ENCODE data around the gene GNG4.

The GNG4 gene

DNA sequence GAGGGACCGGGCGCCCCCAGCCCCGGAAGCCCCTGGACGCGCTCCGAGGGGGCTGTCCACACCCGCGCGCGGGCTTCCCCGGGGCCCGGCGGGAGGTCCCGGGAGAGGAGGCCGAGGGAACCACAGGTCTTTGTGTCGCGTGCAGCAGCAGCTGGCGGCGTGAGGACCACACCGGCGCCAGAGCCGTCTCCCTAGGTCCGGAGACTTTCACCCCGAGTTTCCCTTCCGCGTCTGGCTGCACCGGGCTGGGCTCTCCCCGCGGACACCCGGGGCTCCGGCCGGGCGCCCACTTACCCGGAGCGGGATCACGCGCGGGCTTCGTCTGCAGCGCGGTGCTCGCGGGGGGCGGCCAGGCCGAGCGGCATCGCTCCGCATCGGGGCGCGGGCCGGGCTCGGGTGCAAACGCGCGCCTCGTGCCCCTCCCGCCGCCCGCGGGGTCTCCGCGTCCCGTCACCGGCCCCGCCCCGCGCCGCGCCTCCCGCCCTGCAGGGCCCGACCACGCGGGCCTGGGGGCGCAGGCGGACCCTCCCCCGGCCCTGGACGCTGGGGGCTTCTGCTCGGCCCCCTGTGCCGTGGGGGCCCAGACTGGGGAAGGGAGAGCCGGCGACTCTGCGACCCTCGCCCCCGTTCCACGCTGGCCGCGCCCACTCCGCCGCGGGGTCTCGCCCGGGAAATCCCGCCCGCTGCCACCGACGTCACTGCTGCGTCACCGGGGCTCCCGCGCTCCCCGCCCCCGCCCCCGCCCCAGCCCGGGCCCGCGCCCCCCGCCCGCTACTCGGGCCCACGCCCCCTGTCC is at the start of gene GNG4:
TSS of gene GNG4 (minus strand) at position 417 of the 796 bp plus-strand sequence. CDS start 65,946 bp downstream, outside the sequence.
- DNase-seq: peak; percentile 76

DNA sequence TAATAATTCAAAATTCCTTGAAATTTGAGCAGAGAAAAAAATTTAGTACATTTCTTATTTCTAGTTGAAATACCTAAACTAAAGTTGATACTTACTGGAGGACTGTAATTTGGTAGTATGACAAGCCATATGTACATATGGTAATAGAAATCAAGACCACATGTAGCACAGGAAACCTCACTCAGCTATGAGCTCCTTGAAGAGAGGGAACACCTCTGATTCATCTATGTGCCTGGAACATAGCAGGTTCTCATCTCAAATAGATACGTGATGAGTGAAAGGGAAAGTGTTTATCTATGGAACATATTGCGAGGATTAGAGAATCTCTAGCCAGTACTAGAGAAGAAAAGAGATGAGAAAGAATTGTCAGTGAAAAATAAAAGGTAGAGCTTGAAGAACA is 47.9 kb upstream of the GNG4 start:
- DNase-seq: no peak

DNA sequence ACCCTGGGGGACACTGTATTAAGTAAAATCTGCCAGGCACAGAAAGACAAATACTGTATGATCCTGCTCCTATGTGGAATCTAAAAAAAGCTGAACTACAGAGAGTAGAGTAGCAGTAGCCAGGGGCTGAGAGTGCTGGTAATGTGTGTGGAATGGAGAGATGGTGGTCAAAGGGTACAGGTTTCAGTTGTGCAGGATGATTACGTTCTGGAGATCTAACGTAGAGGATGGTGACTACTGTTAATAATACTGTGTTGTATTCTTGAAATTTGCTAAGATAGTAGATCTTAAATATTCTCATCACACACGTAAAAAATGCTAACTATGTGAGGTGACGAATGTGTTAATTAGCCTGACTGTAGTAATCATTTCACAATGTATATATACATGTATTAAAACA is 39.8 kb upstream of the GNG4 start:
- no peak for DNase-seq

DNA sequence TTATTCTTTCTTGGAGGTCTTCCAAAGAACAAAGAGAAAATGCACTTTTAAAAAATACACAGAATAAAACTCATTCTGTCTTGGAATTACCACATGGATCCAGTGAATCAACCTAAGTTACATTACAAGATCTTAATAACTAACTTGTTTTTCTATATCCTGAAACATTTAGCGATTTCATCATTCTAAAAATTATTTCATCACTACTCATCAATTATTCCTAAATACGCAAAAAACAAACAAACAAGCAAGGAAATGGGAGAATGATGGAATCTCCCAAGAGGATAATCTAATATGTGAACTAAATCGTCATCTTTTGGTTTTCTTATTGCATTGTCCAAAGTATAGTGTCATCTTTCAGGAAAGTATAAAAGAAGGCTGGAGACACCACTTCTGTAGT is 38.5 kb upstream of the GNG4 start:
- DNase-seq: no peak

DNA sequence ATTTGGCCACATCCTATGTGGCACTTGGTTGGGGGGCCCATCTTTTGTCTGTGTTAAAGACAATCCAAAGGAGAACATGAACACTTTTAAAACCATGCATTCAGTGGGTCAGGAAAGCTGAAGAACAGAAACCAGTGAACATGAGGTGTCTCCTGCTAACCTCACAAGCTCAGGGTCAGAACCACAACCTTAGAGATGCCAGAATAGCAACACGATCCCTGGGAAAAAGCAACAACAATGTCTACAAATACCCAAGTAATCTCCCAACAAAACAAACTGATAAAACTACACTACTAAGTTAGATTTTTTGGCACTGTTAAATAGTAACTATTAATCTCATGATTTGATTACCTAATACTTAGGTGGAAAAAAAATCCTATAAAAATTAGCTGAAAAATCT is 34.1 kb upstream of the GNG4 start:
- DNase-seq: no peak

DNA sequence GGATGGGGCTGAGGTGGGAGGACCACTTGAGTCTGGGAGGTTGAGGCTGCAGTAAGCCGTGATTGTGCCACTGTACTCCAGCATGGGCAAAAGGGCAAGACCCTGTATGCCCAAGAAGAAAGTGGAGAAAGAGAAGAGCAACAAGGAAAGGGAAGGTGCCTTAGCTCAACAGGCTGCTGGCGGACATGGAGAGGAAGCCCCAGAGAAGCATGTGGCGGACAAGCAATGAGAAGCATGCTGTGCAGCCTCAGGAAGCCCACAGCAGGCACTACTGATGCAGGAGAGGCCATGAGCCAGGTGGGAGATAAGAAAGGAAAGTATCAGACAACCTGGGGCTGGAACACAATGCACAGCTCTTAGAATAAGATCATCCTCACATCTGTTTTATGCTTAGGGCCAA is 32.6 kb upstream of the GNG4 start:
- DNase-seq: no peak

DNA sequence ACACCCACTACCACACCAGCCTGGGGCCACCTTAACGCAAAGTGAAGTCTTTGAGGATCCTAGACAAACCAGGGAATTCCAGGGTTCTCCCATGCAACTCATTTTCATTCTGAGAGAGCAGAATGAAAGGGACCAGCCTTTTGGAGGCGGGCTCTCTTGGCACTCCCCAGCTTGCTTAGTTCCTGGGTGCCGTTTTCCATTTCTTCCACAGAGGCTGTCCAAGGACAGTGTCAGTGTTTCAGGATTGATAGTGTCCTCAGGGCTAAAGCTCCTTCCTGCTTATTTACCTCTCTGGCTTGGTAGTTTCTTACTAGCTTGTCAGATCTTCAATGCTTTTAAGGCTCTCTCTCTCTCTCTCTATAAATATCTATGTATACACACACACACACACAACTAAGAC is 30.1 kb upstream of the GNG4 start:
- no peak for DNase-seq

DNA sequence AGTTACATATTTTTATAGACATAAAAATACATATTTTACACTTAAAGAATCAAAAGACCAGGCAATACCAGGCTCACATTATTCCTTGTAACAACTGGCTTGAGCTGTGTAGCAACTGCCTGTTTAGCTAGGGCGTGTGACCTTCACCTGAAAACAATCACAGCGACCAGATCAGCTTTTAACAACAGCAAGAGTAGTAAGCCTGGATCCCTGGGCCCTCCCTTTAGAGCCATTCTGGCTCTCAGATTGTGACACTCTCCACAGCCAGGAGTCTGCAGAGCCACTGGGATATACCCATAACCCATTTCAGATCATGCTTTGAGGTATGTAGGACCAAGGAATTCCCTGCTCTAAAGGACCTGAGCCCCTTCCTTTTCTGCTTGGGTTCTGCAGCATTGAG is 29.4 kb upstream of the GNG4 start:
- no peak for DNase-seq

DNA sequence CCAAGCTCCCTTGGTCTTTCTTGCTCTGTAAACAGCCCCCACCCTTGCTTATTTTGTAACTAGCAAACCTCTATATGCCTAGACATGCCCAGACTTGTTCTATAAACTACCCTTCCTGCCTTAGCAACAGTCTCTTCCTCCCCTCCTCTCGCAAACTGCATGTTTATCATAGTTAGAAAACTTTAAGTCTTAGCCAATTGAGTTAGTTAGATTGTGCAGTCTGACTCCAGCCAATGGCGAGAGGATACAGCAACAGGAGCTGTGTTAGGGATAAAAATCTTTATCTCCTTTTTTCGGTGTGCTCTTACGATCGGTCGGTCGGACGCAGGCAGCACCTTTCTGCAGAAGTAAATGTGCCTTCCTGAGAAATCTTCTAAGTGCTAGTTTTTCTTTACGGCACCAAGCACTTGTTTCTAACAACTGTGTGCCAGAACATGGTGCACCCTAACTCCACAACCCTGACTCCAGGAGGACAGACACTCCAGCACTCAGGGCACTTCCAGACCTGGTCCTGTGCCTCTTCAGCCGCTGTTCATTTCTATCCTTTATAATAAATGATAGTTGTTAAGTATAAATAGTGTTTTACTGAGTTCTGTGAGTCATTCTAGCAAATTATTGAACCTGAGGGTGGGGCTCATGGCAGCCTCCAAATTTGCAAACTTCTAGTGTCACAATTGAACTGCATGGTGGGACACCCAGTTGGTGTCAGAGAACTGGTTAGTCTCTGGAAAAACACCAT is 25.7 kb upstream of the GNG4 start:
- no peak for DNase-seq

DNA sequence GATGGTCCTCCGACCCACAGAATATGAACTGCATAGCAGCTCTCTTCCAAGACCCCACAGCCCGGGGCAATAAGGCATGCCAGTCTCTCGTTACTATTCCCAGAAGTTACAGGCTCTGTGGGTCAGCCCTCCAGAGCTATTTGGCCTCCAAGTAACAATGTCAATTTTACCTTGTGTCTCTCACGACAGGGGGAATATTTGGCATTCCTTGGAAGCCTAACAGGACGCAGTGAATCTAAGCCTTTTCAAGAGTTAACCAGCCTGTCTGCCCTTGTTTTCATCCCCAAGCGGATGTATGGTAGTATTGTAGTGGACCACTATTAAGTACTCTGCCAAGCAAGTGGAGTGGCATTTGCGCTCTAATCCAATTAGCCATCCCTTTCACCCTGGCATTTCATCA is 24.4 kb upstream of the GNG4 start:
- DNase-seq: no peak

DNA sequence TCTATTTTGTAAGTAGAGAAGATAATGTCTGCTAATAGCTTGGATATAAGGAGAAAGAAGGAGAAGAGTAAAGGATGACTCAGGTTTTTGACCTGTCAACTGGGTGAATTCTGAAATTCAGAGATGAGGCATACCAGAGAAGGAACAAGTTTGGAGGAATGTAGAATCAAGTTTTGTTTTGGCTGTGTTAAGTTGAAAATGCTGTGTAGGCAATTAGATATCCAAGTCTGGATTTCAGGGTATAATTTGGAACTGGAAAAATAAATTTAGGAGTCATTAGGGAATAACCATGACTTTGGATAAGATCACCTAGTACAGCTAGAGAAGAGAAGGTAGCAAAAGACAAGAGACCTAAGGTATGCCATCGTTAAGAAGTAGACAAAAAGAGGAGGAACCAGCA is 22.4 kb upstream of the GNG4 start:
- DNase-seq: no peak

DNA sequence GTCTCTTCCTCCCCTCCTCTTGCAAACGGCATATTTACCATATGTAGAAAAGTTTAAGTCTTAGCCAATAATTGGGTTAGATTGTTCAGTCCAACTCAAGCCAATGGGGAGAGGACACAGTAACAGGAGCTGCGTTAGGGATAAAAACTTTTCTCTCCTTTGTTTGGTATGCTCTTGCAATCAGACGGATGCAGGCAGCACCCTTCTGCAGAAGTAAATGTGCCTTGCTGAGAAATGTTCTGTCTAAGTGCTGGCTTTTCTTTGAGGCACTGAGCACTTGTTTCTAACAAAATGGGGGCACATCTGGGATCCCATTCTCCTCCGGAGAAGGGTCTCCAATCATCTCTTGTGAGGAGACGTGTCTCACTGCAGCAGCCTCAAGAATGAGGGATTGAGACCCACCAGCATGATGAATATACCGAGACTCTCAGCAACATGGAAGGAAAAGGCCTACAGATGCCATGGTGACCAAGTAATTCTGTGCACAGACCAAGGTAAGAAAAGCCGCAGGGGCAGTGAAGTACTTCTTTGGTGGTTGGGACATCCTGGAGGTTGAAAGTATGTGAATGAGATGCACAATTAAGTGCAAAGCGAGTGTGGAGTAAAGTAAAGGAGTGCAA is 20.7 kb upstream of the GNG4 start:
- no peak for DNase-seq

DNA sequence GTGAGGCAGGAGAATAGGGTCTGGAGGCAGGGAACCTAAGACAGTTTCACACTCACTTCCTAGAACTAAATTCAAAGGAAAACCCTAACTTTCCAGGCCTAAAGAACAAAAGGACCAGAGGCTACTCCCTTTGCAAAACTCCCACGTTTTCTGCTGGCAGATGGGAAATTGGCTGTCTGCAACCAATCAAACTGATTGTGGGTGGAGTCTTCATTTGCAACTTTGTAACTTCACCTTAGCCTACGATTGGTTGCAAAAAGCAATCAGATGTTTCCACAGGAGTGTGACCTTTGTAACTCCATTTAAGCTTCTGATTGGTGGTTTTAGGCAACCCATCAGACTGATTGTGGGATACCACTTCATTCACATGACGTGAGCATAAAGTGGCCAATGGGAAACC is 19.7 kb upstream of the GNG4 start:
- no peak for DNase-seq

DNA sequence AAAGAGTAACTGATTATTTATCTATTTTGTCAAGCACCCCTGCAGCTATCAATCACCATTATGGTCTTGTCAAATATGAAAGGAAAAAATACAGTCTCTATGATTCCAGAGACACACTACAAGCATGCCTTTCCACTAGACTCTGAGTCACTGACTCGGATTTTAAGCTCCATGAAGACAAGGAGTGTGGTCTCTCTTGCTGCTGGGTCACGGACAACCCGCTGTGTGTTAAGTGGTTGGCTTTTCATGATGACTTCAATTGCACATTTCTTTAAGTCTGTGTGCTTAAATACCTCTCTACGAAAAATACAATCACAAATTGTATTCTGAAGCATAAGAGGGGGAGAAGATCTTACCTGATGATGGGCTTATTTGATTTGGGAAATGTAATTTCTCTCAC is 14.0 kb upstream of the GNG4 start:
- no peak for DNase-seq

DNA sequence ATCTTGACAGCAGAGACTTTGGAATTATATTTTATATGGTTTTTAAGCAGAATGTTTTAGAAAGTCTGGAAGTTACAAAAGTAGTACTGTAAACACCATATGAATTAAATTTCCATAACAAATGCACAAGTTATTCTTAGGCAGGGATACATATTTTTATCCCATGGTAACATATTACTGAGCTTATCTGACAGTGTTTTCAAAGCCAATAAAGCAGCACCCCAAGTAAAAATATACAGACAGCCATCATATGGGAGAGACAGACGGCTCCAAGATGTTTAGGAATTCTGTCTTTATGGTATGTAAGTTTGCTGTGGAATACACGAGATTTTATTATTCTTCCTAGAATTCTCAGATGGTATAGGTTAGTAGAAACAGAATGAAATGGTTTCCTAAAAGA is 12.0 kb upstream of the GNG4 start:
- no peak for DNase-seq

DNA sequence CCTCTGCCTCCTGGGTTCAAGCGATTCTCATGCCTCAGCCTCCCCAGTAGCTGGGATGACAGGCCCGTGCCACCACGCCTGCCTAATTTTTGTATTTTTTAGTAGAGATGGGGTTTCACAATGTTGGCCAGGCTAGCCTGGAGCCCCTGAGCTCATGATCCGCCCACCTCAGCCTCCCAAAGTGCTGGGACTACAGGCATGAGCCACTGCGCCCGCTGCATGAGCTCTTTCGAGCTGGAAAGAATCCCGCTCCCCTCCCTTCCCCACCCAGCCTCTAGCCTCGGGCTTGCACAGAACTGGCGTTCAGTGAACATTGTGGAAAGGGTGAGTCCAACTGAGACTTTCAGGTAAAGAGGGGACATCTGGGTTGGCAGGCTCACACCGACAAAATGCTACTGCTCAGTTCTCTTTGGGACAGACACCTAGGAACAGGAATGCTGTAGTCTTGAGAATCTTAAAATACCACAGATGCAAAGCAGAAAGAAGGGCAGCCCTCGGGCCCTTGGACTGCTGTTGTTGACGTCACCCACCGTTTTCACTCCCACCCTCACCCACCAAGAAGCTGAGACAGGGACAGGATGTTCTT is 9.7 kb upstream of the GNG4 start:
- no peak for DNase-seq

DNA sequence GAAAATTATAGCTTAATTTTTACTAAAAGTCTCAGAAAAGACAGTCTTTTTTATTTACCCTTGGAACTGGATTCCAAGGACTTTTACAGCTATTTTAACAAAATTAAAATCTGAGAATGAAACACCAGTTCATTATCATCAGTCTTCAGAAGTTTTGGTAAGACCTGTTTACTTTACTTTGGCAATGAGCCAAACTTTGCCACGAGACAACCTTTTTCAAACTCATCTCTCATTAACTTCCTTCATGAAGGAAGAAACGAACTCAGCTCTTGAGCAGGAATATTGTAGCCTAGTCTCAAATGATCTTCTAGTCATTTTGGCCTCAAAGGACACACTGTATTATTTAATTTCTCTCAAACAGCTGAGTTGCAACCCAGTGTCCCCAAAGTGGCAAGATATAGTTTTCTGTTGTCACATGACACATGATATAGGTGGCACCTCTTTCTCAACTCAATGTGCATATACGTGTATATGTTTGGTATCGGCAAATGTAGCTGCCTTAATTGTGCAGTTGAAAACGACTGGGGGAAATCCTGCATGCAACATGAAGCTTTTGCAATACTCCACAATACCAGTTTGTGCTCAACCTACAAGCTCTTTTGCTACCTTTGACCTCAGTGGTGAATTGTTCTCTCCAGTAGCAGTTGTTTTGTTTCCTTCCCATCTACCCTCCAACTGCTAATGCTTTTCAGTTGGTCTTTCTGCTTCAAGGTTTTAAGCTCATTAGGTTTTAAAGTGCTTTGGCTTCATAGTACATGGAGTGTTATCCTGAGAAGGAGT is 8.4 kb upstream of the GNG4 start:
- DNase-seq: peak; percentile 8

DNA sequence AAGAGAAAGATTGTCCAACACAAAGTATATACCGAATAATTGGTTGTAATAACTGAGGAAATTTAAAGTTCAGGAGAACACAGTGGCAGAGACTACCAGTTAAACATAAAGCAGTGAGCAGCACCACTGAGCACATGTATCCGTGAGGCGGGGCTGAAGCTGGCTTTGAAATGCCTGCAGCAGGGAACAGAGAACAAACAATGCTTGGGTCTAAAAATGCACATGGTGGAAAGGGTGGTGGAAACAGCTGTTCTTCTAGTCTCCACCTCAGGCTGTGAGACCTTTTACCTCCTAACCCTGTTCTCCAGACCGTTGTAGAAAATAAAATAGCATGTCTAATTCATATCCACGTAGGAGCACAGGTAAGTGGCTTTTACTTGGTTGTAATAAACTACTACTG is 7.7 kb upstream of the GNG4 start:
- DNase-seq: peak; percentile 14

DNA sequence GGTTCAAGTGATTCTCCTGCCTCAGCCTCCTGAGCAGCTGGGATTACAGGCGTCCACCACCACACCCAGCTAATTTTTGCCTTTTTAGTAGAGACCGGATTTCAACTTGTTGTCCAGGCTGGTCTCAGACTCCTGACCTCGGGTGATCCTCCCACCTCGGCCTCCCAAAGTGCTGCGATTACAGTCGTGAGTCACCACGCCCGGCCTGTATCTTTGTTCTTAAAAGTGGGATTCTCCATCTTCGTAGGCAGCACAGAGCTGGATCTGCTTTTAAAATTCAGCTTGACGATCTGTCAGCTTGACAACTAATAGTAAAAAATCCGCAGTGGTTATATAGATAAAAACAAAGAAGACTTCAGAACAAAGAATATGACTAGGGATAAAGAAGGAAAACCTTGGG is 2.8 kb upstream of the GNG4 start:
- no peak for DNase-seq

DNA sequence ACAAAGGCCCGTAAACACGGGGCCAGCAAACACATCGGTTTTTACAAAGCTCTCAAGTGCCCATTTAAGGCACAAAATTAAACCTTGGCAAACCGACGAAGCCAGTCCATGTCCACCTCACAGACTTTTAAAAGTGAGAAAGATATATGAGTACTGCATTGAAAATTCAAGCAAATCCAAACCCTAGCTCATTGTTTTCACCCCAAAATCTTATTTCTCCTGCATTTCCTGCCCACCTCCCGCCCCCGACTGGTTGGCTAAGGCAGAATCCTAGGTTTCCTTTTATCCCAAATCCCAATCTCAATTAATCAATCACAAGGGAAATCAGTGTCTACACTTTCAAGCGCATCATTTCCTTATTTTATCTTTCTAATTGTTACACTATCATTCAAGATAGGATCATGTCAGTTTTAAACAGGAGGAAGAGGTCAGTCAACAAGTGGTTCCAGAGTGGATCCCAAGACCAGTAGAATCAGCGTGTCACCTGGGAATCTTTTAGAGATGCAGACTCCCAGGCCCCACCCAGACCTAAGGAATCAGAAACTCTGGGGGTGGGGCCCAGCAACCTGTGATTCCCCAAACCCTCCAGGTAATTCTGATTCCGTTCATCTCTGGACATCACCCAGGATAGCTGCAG is 1.7 kb upstream of the GNG4 start:
- no peak for DNase-seq

DNA sequence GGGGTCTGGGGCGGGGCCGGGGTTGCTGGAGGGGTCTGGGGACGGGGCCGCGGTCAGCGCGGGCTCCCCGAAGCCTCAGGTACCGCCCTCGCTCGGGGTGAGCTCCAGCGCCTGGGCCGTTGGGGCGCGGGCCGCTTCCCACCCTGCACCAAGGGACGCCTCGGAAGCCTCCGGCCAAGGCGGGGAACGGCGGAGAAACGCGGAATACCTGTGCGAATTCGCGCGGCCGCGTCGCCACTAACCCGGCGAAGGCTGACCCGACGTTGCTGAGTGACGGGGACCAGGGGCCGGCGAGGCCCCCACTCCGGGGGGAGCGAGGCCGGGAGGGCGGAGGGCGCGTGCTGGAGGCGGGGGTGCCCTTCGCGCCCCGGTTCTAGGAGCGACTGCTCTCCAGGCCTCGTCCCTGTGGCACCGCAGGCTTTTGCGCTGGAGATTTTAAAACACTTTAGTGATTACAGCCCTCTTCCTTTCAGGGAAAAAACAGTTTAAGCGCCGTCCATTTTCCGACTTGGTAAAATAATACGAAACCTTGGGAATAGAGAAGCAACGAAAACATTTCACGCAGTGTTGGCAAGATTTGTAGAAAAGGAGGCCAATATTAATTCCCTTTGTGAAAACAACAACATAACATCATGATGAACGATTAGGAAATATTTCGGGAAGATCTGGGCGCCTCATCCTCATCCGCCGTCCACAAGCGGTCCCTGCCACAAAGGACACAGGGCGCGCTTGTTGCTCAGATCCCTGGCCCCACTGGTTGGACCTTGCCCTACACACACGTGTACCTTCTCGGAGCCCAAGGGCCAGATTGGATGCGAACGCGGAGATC is 971 bp upstream of the GNG4 start:
- DNase-seq: peak; percentile 39
